ENCODE measurements around the gene DLGAP3. TPM values are rescaled to one million over a fixed set of nuclear protein-coding genes. Genes with fewer than 3 reads are reported as not detected.

The DLGAP3 gene
- polyA plus RNA-seq, 1 donor (not counting 4 experiments of a cell fraction or from before 2014, with no cell fraction given), result not detected

DNA sequence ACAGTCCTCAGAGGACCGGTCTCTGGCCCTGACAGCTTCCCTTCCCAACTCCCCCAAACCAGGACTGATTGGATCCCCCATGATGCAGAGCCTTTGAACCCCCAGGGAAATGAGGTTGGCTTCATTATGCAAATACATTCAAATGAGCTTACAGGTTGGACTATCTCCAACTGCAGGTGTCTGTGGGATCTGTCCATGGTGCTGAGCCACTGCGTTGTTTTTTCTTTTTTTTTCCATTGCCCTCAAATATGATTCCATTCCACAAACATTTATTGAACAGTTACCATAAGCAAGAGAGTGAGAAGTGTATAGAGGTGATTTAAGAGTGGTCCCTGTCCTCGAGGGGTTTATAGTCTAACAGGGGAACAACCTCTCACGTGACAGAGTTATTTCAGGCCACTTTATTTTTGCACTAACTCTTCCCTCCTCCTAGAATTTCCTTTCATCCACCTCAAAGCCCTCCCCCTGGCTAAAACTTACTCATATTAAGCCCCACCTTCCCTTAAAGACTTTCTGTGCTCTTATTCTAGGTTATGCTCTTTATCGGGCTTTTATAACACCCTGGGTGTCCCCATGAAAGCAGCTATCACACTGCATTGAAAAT is 21.9 kb downstream of the DLGAP3 start:
- H3K4me3 ChIP-seq (ENCODE audit: control insufficient read depth in 2 of 3, extremely low read depth in 1 of 3, insufficient read depth in 2 of 3, low read depth in 1 of 3, low read length in 3 of 3), result no peak overlapping the region
- no peaks in the 10 kb centered on the region for H3K36me3 ChIP-seq (ENCODE audit: control insufficient read depth in 2 of 2, extremely low read depth in 1 of 2, insufficient read depth in 2 of 2, low read length in 2 of 2)
- H3K79me2 ChIP-seq (ENCODE audit: control insufficient read depth, insufficient read depth, low read length), result no peaks in the 10 kb centered on the region
- H3K9me1 ChIP-seq (ENCODE audit: control insufficient read depth, extremely low read depth, insufficient read depth, low read length), result no peaks in the 10 kb centered on the region
- H3K27me3 ChIP-seq (ENCODE audit: control insufficient read depth, extremely low read depth, insufficient read depth, low read length), result no peaks in the 10 kb centered on the region
- DNase-seq (ENCODE audit: low read depth, low spot score), result no peak
- no peak overlapping the region for H2AFZ ChIP-seq (ENCODE audit: control insufficient read depth, low read length)
- no peak for FAIRE-seq
- no peak overlapping the region for H3K4me2 ChIP-seq (ENCODE audit: control insufficient read depth, extremely low read depth, insufficient read depth, low read depth, low read length)
- H4K20me1 ChIP-seq (ENCODE audit: control insufficient read depth, extremely low read depth, insufficient read depth, low read length), result peaks cover 2% of the 10 kb centered on the region
- H3K9me3 ChIP-seq (ENCODE audit: control insufficient read depth, low read depth, low read length), result no peaks in the 10 kb centered on the region
- dilution Hi-C loops (cut with MboI; ENCODE audit: extremely low pct_ligation_motif_present, low sequenced_read_pairs), result no loop called here
- no peaks in the 10 kb centered on the region for H3K4me1 ChIP-seq (ENCODE audit: control insufficient read depth, extremely low read depth, insufficient read depth, low read length)
- H3K9ac ChIP-seq (ENCODE audit: control insufficient read depth, extremely low read depth, insufficient read depth, low read length), result no peak overlapping the region
- TF ChIP-seq, protein P1, sequence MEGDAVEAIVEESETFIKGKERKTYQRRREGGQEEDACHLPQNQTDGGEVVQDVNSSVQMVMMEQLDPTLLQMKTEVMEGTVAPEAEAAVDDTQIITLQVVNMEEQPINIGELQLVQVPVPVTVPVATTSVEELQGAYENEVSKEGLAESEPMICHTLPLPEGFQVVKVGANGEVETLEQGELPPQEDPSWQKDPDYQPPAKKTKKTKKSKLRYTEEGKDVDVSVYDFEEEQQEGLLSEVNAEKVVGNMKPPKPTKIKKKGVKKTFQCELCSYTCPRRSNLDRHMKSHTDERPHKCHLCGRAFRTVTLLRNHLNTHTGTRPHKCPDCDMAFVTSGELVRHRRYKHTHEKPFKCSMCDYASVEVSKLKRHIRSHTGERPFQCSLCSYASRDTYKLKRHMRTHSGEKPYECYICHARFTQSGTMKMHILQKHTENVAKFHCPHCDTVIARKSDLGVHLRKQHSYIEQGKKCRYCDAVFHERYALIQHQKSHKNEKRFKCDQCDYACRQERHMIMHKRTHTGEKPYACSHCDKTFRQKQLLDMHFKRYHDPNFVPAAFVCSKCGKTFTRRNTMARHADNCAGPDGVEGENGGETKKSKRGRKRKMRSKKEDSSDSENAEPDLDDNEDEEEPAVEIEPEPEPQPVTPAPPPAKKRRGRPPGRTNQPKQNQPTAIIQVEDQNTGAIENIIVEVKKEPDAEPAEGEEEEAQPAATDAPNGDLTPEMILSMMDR (optimal IDR thresholded peaks at IDR 0.05 in 1 of 3, IDR thresholded peaks at IDR 0.05 in 1 of 3, conservative IDR thresholded peaks at IDR 0.05 in 1 of 3; ENCODE audit: extremely low read depth in 1 of 3, insufficient read depth in 2 of 3, low read length in 3 of 3), result no peak
- TF ChIP-seq EZH2 (IDR thresholded peaks at IDR 0.05; ENCODE audit: low read length), result no peak
- no peak overlapping the region for H3K27ac ChIP-seq (ENCODE audit: control insufficient read depth, insufficient read depth, low read length)

DNA sequence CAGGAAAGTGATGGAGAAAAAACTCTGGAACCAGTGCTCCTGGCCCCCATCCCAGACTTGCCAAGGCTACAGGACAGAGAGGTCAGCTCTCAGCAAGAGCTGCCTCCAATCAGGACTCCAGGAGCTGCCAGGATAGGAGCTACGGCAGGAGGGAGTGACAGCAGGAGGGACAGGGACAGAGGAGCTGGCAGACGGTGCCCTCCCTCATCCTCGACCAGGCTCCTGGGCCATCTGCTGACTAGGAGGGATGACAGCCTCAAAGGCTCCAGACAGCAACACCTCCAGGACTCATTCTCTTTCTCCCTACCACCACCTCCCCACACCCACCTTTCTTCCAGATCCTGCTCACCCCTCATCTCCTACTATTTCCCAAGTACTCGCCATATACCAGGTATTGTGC is 22.7 kb downstream of the DLGAP3 start:
- no peak for FAIRE-seq

More for the DNA sequence above, 22.7 kb downstream of the DLGAP3 start:
- TF ChIP-seq, protein P1 (optimal IDR thresholded peaks at IDR 0.05 in 1 of 3, IDR thresholded peaks at IDR 0.05 in 1 of 3, conservative IDR thresholded peaks at IDR 0.05 in 1 of 3; ENCODE audit: extremely low read depth in 1 of 3, insufficient read depth in 2 of 3, low read length in 3 of 3), result no peak
- TF ChIP-seq EZH2 (IDR thresholded peaks at IDR 0.05; ENCODE audit: low read length), result no peak
- H3K36me3 ChIP-seq (ENCODE audit: control insufficient read depth in 2 of 2, extremely low read depth in 1 of 2, insufficient read depth in 2 of 2, low read length in 2 of 2), result no peaks in the 10 kb centered on the region
- H3K4me2 ChIP-seq (ENCODE audit: control insufficient read depth, extremely low read depth, insufficient read depth, low read depth, low read length), result no peak overlapping the region
- no peaks in the 10 kb centered on the region for H3K79me2 ChIP-seq (ENCODE audit: control insufficient read depth, insufficient read depth, low read length)
- H4K20me1 ChIP-seq (ENCODE audit: control insufficient read depth, extremely low read depth, insufficient read depth, low read length), result peaks cover 2% of the 10 kb centered on the region
- H3K9ac ChIP-seq (ENCODE audit: control insufficient read depth, extremely low read depth, insufficient read depth, low read length), result no peak overlapping the region
- no peaks in the 10 kb centered on the region for H3K4me1 ChIP-seq (ENCODE audit: control insufficient read depth, extremely low read depth, insufficient read depth, low read length)
- dilution Hi-C loops (cut with MboI; ENCODE audit: extremely low pct_ligation_motif_present, low sequenced_read_pairs), result no loop called here
- no peaks in the 10 kb centered on the region for H3K27me3 ChIP-seq (ENCODE audit: control insufficient read depth, extremely low read depth, insufficient read depth, low read length)
- H3K9me3 ChIP-seq (ENCODE audit: control insufficient read depth, low read depth, low read length), result no peaks in the 10 kb centered on the region
- no peaks in the 10 kb centered on the region for H3K9me1 ChIP-seq (ENCODE audit: control insufficient read depth, extremely low read depth, insufficient read depth, low read length)
- H3K4me3 ChIP-seq (ENCODE audit: control insufficient read depth in 2 of 3, extremely low read depth in 1 of 3, insufficient read depth in 2 of 3, low read depth in 1 of 3, low read length in 3 of 3), result no peak overlapping the region
- no peak overlapping the region for H3K27ac ChIP-seq (ENCODE audit: control insufficient read depth, insufficient read depth, low read length)
- H2AFZ ChIP-seq (ENCODE audit: control insufficient read depth, low read length), result no peak overlapping the region
- no peak for DNase-seq (ENCODE audit: low read depth, low spot score)

Data from keratinocyte (primary cell).